HEK293 (cell line): Measurements from ENCODE around the gene ZKSCAN1.

Experiments used
- CTCF ChIP-seq: fragments of 450-650 bp; formaldehyde crosslinking; IDR thresholded peaks from 2 replicates; pipeline ENCODE4 v1.5.1; 2016; ENCODE audit warnings: missing biosample characterization, missing genetic modification characterization
- KLF9 ChIP-seq: fragments of 450-650 bp; formaldehyde crosslinking; IDR thresholded peaks from 2 replicates; pipeline ENCODE4 v1.5.1; 2016; ENCODE audit warnings: missing biosample characterization, missing genetic modification characterization, low read depth
- ZNF48 ChIP-seq: fragments of 450-650 bp; formaldehyde crosslinking; IDR thresholded peaks from 2 replicates; pipeline ENCODE4 v1.5.1; 2016; ENCODE audit warnings: missing biosample characterization, missing genetic modification characterization

GRCh38 chr7:100079024-100079560 lies 63.7 kb downstream of the ZKSCAN1 start:
- TF ChIP-seq KLF9, result no peak
- no peak for TF ChIP-seq CTCF (tag by site-specific recombination)
- no peak for TF ChIP-seq ZNF48
